ENCODE data around the gene DFFB.

Gene DFFB

DNA sequence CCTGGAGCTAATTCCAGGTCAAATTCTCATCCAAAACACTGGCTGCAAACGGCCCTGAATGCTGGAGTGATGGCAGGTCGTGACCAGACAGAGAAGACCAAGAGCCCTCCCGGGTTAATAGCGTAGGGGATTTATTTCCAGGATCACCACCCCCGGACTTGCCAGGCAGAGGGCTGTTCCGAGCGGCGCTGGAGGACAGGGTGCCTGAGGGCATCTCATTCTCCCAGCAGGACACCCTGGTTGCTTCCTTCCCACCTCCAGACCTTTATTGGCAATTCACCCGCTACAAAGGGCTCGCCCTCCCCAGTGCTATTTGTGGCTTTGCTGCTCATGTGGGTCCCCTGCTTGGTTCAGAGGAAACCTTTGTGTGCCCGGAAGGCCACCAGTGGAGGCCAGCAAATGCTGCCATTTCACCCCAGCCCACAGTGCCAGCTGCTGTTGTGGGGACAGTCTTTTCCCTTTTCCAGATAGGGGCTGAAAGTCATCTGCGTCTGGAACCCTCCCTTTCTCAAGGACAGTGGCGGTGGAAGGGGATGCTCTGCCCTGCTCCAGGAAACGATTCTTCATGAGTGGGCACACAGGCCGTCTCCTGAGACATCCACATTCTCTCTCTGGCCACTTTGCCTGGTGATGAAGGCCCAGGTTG, 61.8 kb downstream of the DFFB start:
- H3K4me3 ChIP-seq = no peak overlapping the region
- TF ChIP-seq, protein P1, sequence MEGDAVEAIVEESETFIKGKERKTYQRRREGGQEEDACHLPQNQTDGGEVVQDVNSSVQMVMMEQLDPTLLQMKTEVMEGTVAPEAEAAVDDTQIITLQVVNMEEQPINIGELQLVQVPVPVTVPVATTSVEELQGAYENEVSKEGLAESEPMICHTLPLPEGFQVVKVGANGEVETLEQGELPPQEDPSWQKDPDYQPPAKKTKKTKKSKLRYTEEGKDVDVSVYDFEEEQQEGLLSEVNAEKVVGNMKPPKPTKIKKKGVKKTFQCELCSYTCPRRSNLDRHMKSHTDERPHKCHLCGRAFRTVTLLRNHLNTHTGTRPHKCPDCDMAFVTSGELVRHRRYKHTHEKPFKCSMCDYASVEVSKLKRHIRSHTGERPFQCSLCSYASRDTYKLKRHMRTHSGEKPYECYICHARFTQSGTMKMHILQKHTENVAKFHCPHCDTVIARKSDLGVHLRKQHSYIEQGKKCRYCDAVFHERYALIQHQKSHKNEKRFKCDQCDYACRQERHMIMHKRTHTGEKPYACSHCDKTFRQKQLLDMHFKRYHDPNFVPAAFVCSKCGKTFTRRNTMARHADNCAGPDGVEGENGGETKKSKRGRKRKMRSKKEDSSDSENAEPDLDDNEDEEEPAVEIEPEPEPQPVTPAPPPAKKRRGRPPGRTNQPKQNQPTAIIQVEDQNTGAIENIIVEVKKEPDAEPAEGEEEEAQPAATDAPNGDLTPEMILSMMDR (IDR thresholded peaks at IDR 0.05) = no peak
- no peak for DNase-seq (ENCODE audit: low spot score)
- no peak overlapping the region for H3K27ac ChIP-seq

DNA sequence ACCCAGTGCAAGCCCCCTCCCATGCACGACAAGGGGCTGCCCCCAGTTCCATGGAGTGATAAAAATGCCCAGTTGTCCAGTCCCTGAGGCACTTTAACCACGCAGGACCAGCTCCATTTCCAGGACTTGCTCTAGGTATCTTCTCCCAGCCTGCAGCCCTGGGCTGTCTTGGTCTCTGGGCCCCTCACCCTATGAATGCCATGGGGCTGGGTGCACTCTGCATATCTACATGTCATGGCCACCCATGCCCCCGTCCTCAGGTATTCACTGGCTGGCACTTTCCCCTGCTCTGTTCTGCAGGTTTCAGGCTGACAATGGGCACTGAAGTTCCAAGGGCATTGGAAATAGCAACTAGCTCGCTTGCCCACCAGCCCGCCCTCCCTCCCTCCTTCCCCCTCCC, 62.4 kb downstream of the DFFB start:
- Histone ChIP-seq H3K4me3 (no peak overlapping the region), H3K27ac (no peak overlapping the region)
- TF ChIP-seq, protein P1 (IDR thresholded peaks at IDR 0.05) = no peak
- DNase-seq (ENCODE audit: low spot score) = no peak

- DNase-seq (ENCODE audit: low spot score) = no peak
- no peak overlapping the region for H3K4me3 ChIP-seq
- H3K27ac ChIP-seq = no peak overlapping the region
- TF ChIP-seq, protein P1 (IDR thresholded peaks at IDR 0.05) = no peak
Observed at GRCh38 chr1:3921765-3922164, 64.5 kb downstream of the DFFB start.

DNA sequence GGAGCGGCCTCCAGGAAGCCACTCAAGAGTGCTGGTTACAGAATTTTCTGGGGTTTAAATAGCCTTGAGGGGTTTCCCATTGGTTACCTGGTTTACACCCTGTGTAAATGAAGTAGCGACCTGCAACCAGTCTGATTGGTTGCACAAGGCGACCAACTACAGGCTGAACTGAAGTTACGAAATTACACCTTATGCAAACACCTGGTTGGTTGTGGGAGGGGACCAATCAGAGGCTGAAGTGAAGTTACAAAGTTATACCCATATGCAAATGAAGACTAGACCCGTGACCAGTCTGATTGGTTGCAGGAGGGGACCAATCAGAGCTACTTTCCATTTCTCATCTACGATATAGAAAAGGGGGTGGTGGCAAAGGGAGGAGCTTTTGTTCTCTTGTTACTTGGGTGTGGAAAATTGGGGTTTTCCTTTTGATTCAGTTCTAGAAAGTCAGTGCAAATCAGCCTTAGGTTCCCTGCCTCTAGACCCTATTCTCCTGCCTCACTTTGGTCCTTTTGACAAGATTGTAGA, 65.0 kb downstream of the DFFB start:
- TF ChIP-seq, protein P1 (IDR thresholded peaks at IDR 0.05) = no peak
- DNase-seq (ENCODE audit: low spot score) = no peak
- H3K27ac ChIP-seq = no peak overlapping the region
- no peak overlapping the region for H3K4me3 ChIP-seq

DNA sequence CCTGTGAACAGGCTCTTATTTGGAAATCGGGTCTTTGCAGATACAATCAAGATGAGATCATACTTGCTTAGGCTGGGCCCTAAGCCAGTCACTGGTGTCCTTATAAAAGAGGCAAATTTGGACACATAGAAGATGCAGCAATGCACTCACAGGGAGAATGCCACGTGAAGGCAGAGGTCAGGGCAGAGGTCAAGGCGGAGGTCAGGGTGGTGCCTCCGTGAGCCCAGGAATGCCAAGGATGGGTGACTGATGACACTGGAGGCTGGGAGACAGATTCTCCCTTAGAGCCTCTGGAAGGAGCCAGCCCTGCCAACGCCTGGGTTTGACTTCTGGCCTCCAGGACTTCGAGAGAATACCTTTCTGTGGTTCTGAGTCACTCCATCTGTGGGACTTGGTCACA, 65.6 kb downstream of the DFFB start:
- DNase-seq (ENCODE audit: low spot score) = no peak
- H3K27ac ChIP-seq = no peak overlapping the region
- no peak overlapping the region for H3K4me3 ChIP-seq
- TF ChIP-seq, protein P1 (IDR thresholded peaks at IDR 0.05) = no peak

DNA sequence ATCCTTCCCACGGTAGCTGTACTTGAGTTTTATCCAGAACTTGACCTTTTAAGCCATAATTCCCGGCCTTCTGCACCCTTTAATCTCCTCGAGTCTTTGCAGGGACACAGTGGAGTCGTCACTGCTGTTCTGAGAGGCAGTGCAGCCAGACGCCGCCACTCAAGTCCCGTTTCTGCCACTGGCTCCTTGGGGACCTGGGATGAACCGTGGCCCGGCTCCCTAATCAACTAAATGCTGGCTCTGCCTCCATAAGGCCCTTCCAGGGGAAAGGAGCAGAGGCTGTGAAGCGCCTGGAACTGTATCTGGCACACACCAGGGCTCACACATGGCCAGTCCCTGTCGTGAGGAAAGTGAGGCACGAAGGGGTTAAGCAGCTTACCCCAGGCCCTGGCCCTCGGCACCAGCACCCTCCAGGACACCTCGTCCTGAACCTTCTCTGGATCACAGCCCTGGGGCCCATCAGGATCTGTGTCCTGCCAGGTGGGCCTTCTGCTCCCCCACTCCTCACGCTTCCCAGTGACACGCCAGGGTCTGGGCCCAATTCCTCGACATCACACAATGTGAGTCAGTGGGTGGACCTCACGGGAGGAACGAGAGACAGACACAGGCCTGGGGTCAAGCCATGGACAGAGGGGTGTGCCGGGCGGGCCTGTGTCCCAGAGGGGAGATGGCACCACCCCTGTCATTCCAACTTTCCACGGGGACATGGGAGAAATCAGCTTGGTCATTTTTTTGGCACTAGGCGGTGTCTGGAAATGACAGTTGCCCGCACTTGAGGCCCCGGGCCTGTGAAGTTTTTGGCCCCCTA, 66.3 kb downstream of the DFFB start:
- Histone ChIP-seq H3K27ac (no peak overlapping the region), H3K4me3 (no peak overlapping the region)
- no peak for DNase-seq (ENCODE audit: low spot score)
- TF ChIP-seq, protein P1 (IDR thresholded peaks at IDR 0.05) = no peak
